Hepatocyte (in vitro differentiated cells): ENCODE data around the gene WSCD1.

Experiments
- CTCF ChIP-seq: fragments of 200-600 bp; sonication (generic); IDR thresholded peaks from 2 replicates; pipeline ENCODE4 v1.5.1; 2016; ENCODE audit warnings: antibody characterized with exemption, mild to moderate bottlenecking; ENCODE audit not compliant: poor library complexity
- EZH2 ChIP-seq: fragments of 200-600 bp; sonication (generic); IDR thresholded peaks from 2 replicates; pipeline ENCODE4 v1.6.1; 2016; ENCODE audit warnings: antibody characterized with exemption, mild to moderate bottlenecking, borderline replicate concordance
- EZH2phosphoT487 ChIP-seq: fragments of 200-600 bp; sonication (generic); IDR thresholded peaks from one replicate; pipeline ENCODE4 v1.6.1; 2018; ENCODE audit warnings: antibody characterized with exemption, mild to moderate bottlenecking, low read depth, moderate library complexity; ENCODE audit not compliant: unreplicated experiment, severe bottlenecking

DNA sequence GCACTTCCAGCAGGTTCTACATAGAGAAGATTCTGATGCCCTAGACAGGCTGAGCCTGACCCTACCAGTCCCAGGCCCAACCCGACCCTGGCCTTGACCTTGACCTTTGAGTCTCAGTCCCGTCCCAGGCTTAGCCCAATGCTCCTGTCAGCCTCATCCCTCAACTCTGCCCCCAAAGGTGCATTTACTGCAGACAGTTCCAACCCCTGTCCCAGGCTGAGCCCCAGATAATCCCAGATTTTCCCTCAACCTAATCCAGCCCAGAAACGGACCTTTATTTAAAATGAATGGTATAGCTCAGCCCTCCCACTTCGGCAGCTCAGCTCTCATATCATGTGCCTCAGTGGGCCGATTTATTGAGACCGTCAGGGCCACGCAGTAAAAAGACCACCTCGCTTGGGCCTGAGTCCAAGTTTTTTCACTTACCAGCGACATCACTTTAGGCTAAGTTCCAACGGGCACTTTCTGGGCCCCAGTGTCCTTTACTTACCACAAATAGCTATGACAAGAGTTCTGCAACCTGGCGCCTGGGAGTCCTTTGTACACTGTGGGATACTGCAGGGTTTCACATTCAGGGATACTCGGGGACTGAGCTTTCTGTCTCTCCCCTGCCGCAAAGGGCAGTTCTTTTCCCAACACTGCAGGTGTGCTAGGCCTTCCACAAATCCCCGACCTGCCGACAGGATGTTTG lies 89.5 kb downstream of the WSCD1 start:
- TF ChIP-seq CTCF (no peak), EZH2phosphoT487 (no peak), EZH2 (no peak)
